HepG2 (cell line): ENCODE measurements around the gene CRYBA1. TPM values are rescaled to one million over a fixed set of nuclear protein-coding genes. Genes with fewer than 3 reads are reported as not detected.

Experiments used
- ATF1 ChIP-seq: IDR thresholded peaks from 2 replicates; pipeline ENCODE4 v1.6.1; 2016; ENCODE audit warnings: mild to moderate bottlenecking, control low read depth
- HMG20A ChIP-seq: IDR thresholded peaks from 2 replicates; pipeline ENCODE4 v1.6.1; 2016; ENCODE audit warnings: borderline replicate concordance
- MAF1 ChIP-seq: sonication (generic); formaldehyde crosslinking; IDR thresholded peaks from 2 replicates; pipeline ENCODE4 v1.5.0; 2020; ENCODE audit warnings: missing genetic modification reagents, borderline replicate concordance
- MED1 ChIP-seq: sonication (generic); formaldehyde crosslinking; IDR thresholded peaks from 2 replicates; pipeline ENCODE4 v1.4.0; 2020; ENCODE audit warnings: missing genetic modification reagents
- MIXL1 ChIP-seq: IDR thresholded peaks from 2 replicates; pipeline ENCODE4 v1.6.1; 2016
- MTF2 ChIP-seq: sonication (generic); formaldehyde crosslinking; IDR thresholded peaks from 2 replicates; pipeline ENCODE4 v1.5.0; 2020; ENCODE audit warnings: missing genetic modification reagents, borderline replicate concordance
- MYC ChIP-seq: sonication (generic); formaldehyde crosslinking; IDR thresholded peaks from 2 replicates; pipeline ENCODE4 v1.9.0; 2021; ENCODE audit warnings: missing genetic modification reagents, borderline replicate concordance
- NKX3-1 ChIP-seq: sonication (generic); formaldehyde crosslinking; IDR thresholded peaks from 2 replicates; pipeline ENCODE4 v1.5.0; 2020; ENCODE audit warnings: missing genetic modification reagents
- SALL1 ChIP-seq: sonication (generic); formaldehyde crosslinking; IDR thresholded peaks from 2 replicates; pipeline ENCODE4 v1.8.0; 2022; ENCODE audit warnings: mild to moderate bottlenecking, missing genetic modification reagents
- SNRNP70 ChIP-seq: fragments of 200-400 bp; formaldehyde crosslinking; IDR thresholded peaks from 2 replicates; pipeline ENCODE4 v1.6.1; 2017; ENCODE audit warnings: mild to moderate bottlenecking, low read depth, low read length, moderate library complexity
- TARDBP ChIP-seq: sonication (generic); formaldehyde crosslinking; IDR thresholded peaks from 2 replicates; pipeline ENCODE4 v1.8.0; 2022; ENCODE audit warnings: mild to moderate bottlenecking, missing genetic modification reagents
- ZMYM4 ChIP-seq: sonication (generic); formaldehyde crosslinking; IDR thresholded peaks from 2 replicates; pipeline ENCODE4 v1.8.1; 2023; ENCODE audit warnings: mild to moderate bottlenecking, missing genetic modification reagents
- ZNF24 ChIP-seq: fragments of 450-650 bp; IDR thresholded peaks from 2 replicates; pipeline ENCODE4 v1.6.1; 2017; ENCODE audit warnings: antibody characterized with exemption, mild to moderate bottlenecking
- ZNF382 ChIP-seq: sonication (generic); formaldehyde crosslinking; IDR thresholded peaks from 2 replicates; pipeline ENCODE4 v1.5.0; 2020; ENCODE audit warnings: missing genetic modification reagents, mild to moderate bottlenecking, borderline replicate concordance
- ZNF441 ChIP-seq: sonication (generic); formaldehyde crosslinking; IDR thresholded peaks from 2 replicates; pipeline ENCODE4 v1.7.0; 2021; ENCODE audit warnings: missing genetic modification reagents, borderline replicate concordance
- ZNF616 ChIP-seq: sonication (generic); formaldehyde crosslinking; IDR thresholded peaks from 2 replicates; pipeline ENCODE4 v1.5.0; 2020; ENCODE audit warnings: low read depth, mild to moderate bottlenecking, missing genetic modification reagents
- ZNF747 ChIP-seq: sonication (generic); formaldehyde crosslinking; IDR thresholded peaks from 2 replicates; pipeline ENCODE4 v1.8.1; 2023; ENCODE audit warnings: missing genetic modification reagents, mild to moderate bottlenecking, borderline replicate concordance
- ZNF883 ChIP-seq: sonication (generic); formaldehyde crosslinking; IDR thresholded peaks from 2 replicates; pipeline ENCODE4 v1.5.1; 2020; ENCODE audit warnings: mild to moderate bottlenecking, missing genetic modification reagents; ENCODE audit errors: not compliant biosample characterization
- ZSCAN21 ChIP-seq: sonication (generic); formaldehyde crosslinking; IDR thresholded peaks from 2 replicates; pipeline ENCODE4 v1.8.0; 2022; ENCODE audit warnings: mild to moderate bottlenecking, missing genetic modification reagents, moderate library complexity, borderline replicate concordance
- polyA plus RNA-seq, 8 experiments: library from polyadenylated mRNA; depleted of rRNA in 3 of 8; stranded (reverse) in 7 of 8; unstranded in 1 of 8; fragments of >200 nt; fragmentation: Illumina TruSeq in 4 of 8; extraction: Trizol in 4 of 8; gene quantifications; 2 replicates each; pipeline versions ENCODE4 v1.2.1 to v1.2.3, GENCODE V29; 2011 to 2016; ENCODE audit warnings: low read depth in 4 of 8, missing spikeins in 1 of 8, mixed read lengths in 1 of 8; ENCODE audit not compliant: insufficient read depth in 1 of 8
- total RNA-seq, 5 experiments: library from RNA; depleted of rRNA; stranded (reverse); fragments of >200 nt; fragmentation: Illumina TruSeq; extraction: Trizol; gene quantifications; 2 replicates each; pipeline ENCODE4 v1.2.3, GENCODE V29; 2016; ENCODE audit warnings: low read depth in 1 of 5
- TF ChIP-seq, protein P1 (sequence below): sonication (generic); formaldehyde crosslinking; IDR thresholded peaks from 2 replicates; pipeline ENCODE4 v1.5.0; 2020; ENCODE audit warnings: missing genetic modification reagents
- TF ChIP-seq, protein P2 (sequence below): sonication (generic); formaldehyde crosslinking; IDR thresholded peaks from 2 replicates; pipeline ENCODE4 v1.4.0; 2020; ENCODE audit warnings: missing genetic modification reagents
- TF ChIP-seq, protein P3 (sequence below): sonication (generic); formaldehyde crosslinking; IDR thresholded peaks from 2 replicates; pipeline ENCODE4 v1.4.0; 2020; ENCODE audit warnings: missing genetic modification reagents
- TF ChIP-seq, protein P4 (sequence below): sonication (generic); formaldehyde crosslinking; IDR thresholded peaks from 2 replicates; pipeline ENCODE4 v1.8.0; 2022; ENCODE audit warnings: missing genetic modification reagents, low read depth, mild to moderate bottlenecking, borderline replicate concordance

CRYBA1 gene
- total and polyA plus RNA-seq, 2 of the 13 experiments (the other 11 are each of a cell fraction or from before 2014, with no cell fraction given): not detected

DNA sequence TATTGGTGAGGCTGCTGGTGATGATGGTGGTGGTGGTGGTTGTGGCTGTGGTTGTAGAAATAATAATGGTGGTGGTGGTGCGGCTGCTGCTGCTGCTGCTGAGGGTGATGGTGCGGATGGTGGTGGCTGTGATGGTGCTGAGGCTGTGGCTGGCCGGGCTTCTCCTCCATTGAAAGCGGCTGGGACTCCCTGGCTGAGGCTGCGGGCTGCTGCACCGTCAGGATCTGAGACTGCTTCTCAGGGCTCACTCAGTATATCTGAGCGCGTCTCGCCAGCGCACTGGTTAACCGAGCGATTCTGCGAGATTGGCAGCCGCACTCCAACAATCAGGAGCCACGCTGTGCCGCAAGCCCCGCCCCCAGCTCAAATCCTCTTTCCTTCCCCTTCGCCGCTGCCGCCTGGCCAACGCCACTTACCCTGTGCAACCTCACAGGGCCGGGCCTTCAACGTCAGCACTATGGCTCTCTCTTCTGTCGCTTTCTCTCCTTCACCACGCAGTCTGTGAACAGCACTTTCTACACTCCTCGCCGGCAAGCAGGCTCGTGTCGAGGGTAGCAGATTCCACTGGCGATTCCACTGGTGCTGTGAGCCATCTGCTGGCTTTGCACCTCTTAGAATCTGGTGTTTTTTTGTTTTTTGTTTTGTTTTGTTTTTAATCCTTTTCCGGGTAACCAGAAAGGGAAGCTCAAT is 47.4 kb downstream of the CRYBA1 start, which contains the start of gene NUFIP2 (continued):
- TF ChIP-seq ZMYM4 (CRISPR knock-in tag): peak; percentile 78
- peak; percentile 64; the same call in 1 of the 2 replicates for TF ChIP-seq HMG20A (CRISPR knock-in tag)
- peak; percentile 73; the same call in 1 of the 2 replicates for TF ChIP-seq MAF1 (CRISPR knock-in tag)
- no peak for TF ChIP-seq MTF2 (CRISPR knock-in tag)
- no peak for TF ChIP-seq SNRNP70
- TF ChIP-seq MIXL1 (CRISPR knock-in tag): 0 out of 2 replicates have a peak, but pooled peaks have one; percentile 33
- TF ChIP-seq MED1 (CRISPR knock-in tag): peak; percentile 86
- TF ChIP-seq SALL1: peak; percentile 87
- peak; percentile 65; the same call in 1 of the 2 replicates for TF ChIP-seq ZNF616
- no peak; the same call in 1 of the 2 replicates for TF ChIP-seq ZNF24
- TF ChIP-seq ZSCAN21 (CRISPR knock-in tag): peak; percentile 82; the same call in 1 of the 2 replicates
- peak; percentile 73; the same call in 1 of the 2 replicates for TF ChIP-seq NKX3-1 (CRISPR knock-in tag)
- TF ChIP-seq, protein P1, sequence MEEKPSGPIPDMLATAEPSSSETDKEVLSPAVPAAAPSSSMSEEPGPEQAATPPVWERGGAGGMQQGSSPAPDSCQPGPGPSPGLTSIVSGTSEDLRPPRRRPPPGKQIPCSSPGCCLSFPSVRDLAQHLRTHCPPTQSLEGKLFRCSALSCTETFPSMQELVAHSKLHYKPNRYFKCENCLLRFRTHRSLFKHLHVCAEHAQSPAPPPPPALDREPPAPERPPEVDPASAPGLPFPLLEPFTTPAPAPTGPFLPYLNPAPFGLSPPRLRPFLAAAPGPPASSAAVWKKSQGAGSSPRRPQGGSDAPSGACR (CRISPR knock-in tag): no peak
- peak; percentile 78 for TF ChIP-seq ZNF441 (CRISPR knock-in tag)
- peak; percentile 88 for TF ChIP-seq TARDBP (CRISPR knock-in tag)
- TF ChIP-seq, protein P2, sequence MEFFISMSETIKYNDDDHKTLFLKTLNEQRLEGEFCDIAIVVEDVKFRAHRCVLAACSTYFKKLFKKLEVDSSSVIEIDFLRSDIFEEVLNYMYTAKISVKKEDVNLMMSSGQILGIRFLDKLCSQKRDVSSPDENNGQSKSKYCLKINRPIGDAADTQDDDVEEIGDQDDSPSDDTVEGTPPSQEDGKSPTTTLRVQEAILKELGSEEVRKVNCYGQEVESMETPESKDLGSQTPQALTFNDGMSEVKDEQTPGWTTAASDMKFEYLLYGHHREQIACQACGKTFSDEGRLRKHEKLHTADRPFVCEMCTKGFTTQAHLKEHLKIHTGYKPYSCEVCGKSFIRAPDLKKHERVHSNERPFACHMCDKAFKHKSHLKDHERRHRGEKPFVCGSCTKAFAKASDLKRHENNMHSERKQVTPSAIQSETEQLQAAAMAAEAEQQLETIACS (CRISPR knock-in tag): no peak
- 0 out of 2 replicates have a peak, but pooled peaks have one; percentile 66 for TF ChIP-seq ZNF747
- peak; percentile 84 for TF ChIP-seq ZNF883 (CRISPR knock-in tag)
- TF ChIP-seq, protein P3, sequence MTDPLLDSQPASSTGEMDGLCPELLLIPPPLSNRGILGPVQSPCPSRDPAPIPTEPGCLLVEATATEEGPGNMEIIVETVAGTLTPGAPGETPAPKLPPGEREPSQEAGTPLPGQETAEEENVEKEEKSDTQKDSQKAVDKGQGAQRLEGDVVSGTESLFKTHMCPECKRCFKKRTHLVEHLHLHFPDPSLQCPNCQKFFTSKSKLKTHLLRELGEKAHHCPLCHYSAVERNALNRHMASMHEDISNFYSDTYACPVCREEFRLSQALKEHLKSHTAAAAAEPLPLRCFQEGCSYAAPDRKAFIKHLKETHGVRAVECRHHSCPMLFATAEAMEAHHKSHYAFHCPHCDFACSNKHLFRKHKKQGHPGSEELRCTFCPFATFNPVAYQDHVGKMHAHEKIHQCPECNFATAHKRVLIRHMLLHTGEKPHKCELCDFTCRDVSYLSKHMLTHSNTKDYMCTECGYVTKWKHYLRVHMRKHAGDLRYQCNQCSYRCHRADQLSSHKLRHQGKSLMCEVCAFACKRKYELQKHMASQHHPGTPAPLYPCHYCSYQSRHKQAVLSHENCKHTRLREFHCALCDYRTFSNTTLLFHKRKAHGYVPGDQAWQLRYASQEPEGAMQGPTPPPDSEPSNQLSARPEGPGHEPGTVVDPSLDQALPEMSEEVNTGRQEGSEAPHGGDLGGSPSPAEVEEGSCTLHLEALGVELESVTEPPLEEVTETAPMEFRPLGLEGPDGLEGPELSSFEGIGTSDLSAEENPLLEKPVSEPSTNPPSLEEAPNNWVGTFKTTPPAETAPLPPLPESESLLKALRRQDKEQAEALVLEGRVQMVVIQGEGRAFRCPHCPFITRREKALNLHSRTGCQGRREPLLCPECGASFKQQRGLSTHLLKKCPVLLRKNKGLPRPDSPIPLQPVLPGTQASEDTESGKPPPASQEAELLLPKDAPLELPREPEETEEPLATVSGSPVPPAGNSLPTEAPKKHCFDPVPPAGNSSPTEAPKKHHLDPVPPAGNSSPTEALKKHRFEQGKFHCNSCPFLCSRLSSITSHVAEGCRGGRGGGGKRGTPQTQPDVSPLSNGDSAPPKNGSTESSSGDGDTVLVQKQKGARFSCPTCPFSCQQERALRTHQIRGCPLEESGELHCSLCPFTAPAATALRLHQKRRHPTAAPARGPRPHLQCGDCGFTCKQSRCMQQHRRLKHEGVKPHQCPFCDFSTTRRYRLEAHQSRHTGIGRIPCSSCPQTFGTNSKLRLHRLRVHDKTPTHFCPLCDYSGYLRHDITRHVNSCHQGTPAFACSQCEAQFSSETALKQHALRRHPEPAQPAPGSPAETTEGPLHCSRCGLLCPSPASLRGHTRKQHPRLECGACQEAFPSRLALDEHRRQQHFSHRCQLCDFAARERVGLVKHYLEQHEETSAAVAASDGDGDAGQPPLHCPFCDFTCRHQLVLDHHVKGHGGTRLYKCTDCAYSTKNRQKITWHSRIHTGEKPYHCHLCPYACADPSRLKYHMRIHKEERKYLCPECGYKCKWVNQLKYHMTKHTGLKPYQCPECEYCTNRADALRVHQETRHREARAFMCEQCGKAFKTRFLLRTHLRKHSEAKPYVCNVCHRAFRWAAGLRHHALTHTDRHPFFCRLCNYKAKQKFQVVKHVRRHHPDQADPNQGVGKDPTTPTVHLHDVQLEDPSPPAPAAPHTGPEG (CRISPR knock-in tag): peak; percentile 73; the same call in 1 of the 2 replicates
- TF ChIP-seq ZNF382 (CRISPR knock-in tag): no peak
- TF ChIP-seq ATF1: peak; percentile 83
- TF ChIP-seq, protein P4, sequence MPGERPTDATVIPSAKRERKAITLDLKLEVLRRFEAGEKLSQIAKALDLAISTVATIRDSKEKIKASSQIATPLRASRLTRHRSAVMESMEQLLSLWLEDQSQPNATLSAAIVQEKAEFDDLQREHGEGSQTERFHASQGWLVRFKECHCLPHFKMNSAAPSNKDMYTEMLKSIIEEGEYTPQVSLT (CRISPR knock-in tag): no peak
- peak; percentile 83 for TF ChIP-seq MYC (CRISPR knock-in tag)
